ENCODE data around the gene VCPKMT.
A peak's percentile ranks its signal among the peaks of the same experiment; 100 is the strongest.

Gene VCPKMT

GRCh38 chr14:50067723-50068495 lies 48.5 kb downstream of the VCPKMT start:
- peak; percentile 16 for DNase-seq (ENCODE audit: low spot score)

DNA sequence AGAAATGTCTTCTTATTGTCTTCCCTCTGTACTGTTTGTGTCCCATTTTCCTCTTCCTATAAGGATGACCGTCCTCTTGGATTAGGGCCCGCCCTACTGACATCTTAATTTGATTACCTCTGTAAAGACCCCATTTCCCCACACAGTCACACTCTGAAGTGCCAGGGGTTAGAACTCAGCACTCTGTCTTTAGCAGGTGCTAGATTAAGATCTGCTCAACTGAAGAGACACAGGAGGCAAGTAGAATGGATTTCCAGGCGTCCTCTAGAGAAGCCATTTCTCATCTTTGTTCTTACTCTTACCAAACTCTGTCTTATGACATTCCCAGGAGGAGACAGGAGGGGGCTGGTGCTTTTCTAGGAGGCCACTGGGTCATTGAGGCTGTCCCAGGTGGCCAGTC lies 50.8 kb downstream of the VCPKMT start:
- no peak for DNase-seq (ENCODE audit: low spot score)

GRCh38 chr14:50064993-50065392 lies 51.4 kb downstream of the VCPKMT start:
- peak; percentile 68 for DNase-seq (ENCODE audit: low spot score)

GRCh38 chr14:50063876-50064420 lies 52.4 kb downstream of the VCPKMT start:
- no peak for DNase-seq (ENCODE audit: low spot score)

GRCh38 chr14:50062438-50063085 lies 53.8 kb downstream of the VCPKMT start:
- peak; percentile 45 for DNase-seq (ENCODE audit: low spot score)

GRCh38 chr14:50061664-50062437 lies 54.5 kb downstream of the VCPKMT start:
- no peak for DNase-seq (ENCODE audit: low spot score)

- DNase-seq (ENCODE audit: low spot score) = peak; percentile 91
These were observed 55.3 kb downstream of the VCPKMT start for GRCh38 chr14:50060871-50061663.

- no peak for DNase-seq (ENCODE audit: low spot score)
These were observed 56.4 kb downstream of the VCPKMT start for GRCh38 chr14:50059763-50060616.

Measured in AG20443 (cell line).